T-helper 2 cell (primary cell): Measurements from ENCODE around the gene CDK2.
"Not testable (repeated sequence)": the region's sequence is repeated elsewhere in the genome, so short reads cannot be mapped to it uniquely, and the experiment has no call there.

Experiments
- DNase-seq, 5 experiments: peaks; one replicate each; pipeline versions ENCODE4 v3.0.0 to v3.0.0-alpha.2; 2012 to 2022

Gene CDK2

DNA sequence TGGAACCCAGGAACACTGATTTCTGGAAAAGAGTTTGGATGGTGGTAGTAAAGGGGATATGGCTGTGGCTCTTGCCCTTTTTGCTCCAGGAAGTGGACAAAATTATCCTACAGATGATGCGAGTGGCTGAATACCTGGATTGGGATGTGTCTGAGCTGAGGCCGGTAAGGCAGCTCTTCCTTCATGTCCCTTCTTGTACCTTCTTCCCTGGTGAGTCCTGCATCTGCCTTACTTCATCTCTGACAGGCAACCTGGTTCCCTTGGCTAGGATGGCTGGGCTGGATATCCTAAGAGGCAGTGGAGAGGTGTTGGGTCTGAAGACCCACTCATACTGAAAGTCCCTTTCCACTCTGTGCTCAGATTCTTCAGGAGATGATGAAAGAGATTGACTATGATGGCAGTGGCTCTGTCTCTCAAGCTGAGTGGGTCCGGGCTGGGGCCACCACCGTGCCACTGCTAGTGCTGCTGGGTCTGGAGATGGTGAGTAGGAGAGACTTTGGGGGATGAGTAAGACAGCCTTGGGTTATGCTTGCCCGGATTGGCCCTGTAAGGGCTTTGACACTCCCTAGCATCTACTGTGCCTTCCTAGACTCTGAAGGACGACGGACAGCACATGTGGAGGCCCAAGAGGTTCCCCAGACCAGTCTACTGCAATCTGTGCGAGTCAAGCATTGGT is 27.7 kb upstream of the CDK2 start:
- DNase-seq, result no peak

GRCh38 chr12:55940065-55940732 is 26.4 kb upstream of the CDK2 start:
- peak; percentile 44 to 82 (median 75) for DNase-seq

DNA sequence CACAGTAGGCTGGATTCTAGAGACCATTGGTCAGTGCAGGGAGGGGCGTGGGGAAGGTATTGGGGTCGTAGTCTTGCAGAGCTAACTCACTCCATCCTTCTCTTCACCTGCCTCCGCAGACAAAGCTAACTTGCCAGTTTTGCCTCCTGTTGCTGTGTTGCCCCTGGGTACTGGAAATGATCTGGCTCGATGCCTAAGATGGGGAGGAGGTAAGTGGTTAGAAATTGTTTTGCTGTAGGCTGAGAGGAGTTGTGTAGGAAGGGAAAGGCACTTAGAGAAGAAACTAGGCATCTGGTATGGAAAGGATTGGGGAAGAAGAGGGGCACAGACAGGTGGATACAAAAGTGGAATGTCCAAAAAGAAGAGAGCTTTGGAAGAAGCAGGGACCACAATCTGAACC is 24.6 kb upstream of the CDK2 start:
- no peak for DNase-seq

GRCh38 chr12:55942577-55943136 is 24.0 kb upstream of the CDK2 start:
- DNase-seq, result no peak

DNA sequence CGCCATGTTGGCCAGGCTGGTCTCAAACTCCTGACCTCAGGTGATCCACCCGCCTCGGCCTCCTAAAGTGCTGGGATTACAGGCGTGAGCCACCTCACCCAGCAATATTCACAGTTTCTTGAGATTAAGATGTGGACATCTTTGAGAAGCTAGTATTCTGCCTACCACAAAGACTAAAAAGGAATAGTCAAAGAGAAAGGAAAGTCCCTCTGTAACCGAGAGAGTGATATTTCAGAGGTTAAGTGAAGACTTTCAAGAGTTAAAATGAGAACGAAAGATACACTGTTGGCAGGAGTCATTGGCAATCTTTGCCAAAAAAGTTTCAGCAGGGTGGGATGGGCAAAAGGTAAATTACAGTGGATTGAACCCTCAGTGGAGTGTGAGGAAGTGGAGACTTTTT is 20.1 kb upstream of the CDK2 start:
- peak in 1 of 5 experiments; percentile 22 for DNase-seq

GRCh38 chr12:55955344-55955743 is 11.3 kb upstream of the CDK2 start:
- no peak for DNase-seq

DNA sequence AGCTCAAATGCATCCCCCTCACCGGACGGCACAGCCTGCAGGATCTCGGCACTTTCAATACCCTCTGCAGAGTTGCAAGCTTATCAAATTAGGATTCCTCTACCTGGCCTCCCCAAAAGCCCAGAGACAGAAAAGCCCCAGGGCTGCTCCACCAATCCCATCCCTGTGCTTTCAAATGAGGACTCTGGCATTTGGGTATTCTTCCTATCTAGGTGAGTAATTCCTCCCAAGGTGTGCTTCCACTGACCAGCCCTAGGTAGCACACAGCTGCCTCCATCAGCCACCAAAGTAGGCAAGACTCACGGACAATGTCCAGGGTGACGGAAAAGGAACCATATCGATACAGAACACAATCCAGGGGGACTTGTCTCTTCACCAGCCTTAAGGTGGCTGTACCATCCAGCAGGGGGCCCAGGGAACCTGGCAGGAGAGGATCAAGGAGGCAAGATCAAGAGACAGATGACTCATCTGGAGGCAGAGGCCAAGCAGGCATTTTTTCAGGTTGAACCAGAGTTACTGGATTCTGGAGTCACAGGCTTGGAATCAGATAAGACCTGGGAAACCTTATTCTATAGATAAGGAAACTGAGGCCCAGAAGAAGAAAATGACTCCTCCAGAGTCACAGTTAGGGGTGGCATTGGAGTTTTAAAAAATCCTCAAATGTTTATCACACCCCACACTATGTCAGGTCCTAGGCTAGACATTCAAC is 10.7 kb upstream of the CDK2 start:
- DNase-seq, result peak in 3 of 5 experiments; percentile 22 to 36 (median 36)

- no peak for DNase-seq
Observed at GRCh38 chr12:55957106-55957859, 9.3 kb upstream of the CDK2 start.

GRCh38 chr12:55963760-55964159 is 2.9 kb upstream of the CDK2 start:
- no peak for DNase-seq

DNA sequence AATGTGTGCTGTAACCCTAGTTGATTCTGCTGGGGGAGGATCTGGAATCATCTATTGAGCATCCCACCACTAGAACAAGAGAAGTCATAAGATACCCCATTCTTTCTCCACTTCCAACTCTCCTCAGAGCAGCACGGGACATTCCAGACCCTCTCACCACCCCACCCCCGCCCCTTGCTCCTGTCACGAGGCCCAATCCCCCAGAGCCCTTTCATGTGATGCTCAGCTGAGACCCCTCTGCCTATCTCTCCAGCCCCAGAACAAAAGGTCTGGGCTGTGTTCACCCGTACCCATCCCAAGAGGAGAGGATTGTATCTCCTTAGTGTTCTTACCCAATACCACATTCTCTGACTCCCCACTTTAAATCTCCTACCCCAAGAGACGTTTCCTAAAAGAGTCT is 1.4 kb upstream of the CDK2 start:
- DNase-seq, result no peak

DNA sequence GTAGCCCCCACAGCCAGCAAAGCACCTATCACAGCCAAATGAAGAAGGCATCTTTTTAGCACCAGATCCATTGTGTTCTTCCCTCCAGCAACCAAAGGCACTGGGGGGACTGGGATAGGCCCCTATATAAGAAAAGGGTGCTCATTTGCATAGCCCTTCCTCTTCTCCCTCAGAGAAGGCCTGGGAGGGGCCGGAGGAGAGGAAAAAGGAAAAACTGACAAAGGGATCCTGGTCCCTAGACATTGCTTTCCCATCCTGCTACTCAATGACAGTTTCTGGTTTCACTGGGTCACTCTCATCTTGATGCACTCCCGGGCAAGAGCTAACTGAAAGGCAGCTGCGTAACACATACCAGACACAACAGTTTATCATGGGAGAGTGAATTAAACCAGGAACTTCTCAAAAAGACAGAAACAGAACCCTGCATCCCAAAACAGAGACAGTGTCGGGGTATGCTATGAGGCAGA is 656 bp upstream of the CDK2 start, which contains the start of gene PMEL:
PMEL (minus strand) TSS at position 102 of the 467 bp plus-strand sequence; CDS start at position 71, 31 bp downstream.
- DNase-seq, result no peak

DNA sequence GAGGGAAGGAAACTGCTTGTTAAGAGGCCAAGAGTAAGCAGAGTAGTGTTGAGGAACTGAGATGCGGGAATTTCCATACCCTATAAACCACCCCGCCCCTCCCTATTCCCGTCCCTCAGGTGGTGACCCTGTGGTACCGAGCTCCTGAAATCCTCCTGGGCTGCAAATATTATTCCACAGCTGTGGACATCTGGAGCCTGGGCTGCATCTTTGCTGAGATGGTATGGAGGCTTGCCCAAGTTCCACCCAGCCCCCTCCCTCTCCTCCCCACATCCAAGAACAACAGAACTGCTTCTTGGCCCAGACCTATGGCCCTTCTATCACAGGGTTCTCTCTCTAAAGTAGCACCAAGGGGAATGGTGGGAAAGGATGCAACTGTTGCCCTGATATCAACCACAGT is 2.7 kb downstream of the CDK2 start:
- DNase-seq, result no peak

- no peak for DNase-seq
Observed at GRCh38 chr12:55970775-55971174, 4.1 kb downstream of the CDK2 start.

DNA sequence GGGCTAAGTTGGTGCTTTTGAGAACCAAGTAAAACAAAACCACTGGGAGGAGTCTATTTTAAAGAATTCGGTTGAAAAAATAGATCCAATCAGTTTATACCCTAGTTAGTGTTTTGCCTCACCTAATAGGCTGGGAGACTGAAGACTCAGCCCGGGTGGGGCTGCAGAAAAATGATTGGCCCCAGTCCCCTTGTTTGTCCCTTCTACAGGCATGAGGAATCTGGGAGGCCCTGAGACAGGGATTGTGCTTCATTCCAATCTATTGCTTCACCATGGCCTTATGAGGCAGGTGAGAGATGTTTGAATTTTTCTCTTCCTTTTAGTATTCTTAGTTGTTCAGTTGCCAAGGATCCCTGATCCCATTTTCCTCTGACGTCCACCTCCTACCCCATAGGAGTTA is 5.4 kb downstream of the CDK2 start:
- DNase-seq, result peak in 1 of 5 experiments; percentile 23

DNA sequence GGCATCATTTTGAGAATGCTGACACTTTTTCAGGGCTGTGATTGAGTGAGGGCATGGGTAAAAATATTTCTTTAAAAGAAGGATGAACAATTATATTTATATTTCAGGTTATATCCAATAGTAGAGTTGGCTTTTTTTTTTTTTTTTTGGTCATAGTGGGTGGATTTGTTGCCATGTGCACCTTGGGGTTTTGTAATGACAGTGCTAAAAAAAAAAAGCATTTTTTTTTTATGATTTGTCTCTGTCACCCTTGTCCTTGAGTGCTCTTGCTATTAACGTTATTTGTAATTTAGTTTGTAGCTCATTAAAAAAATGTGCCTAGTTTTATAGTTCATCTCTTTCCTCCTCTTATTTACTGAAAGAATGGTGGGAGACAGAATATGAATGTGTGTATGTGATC is 5.8 kb downstream of the CDK2 start:
- no peak for DNase-seq

GRCh38 chr12:55972911-55973598 is 6.4 kb downstream of the CDK2 start:
- peak in 1 of 5 experiments; percentile 80 for DNase-seq

- DNase-seq, result peak; percentile 87 to 100 (median 97)
Observed at GRCh38 chr12:55973599-55974307, 7.1 kb downstream of the CDK2 start, which contains the start of gene RAB5B. TSS of gene RAB5B (plus strand) at chr12:55974078. CDS start at chr12:55986961, 12,883 bp downstream.

DNA sequence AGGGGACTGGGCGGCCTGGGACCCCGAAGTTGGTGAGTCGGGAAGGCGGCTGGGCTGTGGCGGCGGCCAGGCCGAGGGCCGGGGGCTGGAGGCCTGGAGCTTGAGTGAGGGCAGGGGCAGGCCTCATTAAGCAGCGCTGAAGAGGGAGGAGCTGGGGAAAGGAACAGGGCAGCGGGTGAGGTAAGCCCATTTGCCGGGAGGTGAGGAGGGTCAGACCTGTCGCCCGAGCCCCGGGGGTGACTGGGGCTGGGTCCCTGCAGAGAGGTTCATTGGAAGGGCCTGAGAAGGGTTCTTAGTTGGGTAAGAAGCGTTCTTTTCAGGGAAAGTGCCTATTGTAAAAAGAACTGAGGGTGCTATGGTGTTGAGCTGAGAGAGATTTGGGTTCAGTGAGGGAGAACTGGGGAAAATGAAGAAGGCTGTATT is 7.7 kb downstream of the CDK2 start:
- peak in 2 of 5 experiments; percentile 32 to 57 for DNase-seq

GRCh38 chr12:55978393-55978792 is 11.8 kb downstream of the CDK2 start:
- no peak for DNase-seq

DNA sequence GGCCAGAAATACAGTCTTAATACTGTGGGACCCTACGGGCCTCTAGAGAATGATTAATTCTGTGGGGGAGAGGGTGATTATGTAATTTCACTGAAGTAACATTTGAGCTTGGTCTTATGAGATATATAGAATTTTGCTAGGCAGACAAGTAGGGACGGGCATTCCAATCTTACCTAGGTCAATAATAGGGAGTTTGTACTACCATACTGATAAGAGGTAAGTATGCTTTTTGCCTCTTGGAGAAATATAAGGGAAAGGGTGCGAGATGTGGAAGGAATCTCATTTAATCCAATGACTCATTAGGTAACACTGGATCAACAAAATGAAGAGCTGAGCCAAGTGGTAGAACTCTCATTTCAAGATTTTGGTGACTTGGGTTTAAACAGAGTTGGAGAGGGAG is 12.4 kb downstream of the CDK2 start:
- DNase-seq, result no peak

DNA sequence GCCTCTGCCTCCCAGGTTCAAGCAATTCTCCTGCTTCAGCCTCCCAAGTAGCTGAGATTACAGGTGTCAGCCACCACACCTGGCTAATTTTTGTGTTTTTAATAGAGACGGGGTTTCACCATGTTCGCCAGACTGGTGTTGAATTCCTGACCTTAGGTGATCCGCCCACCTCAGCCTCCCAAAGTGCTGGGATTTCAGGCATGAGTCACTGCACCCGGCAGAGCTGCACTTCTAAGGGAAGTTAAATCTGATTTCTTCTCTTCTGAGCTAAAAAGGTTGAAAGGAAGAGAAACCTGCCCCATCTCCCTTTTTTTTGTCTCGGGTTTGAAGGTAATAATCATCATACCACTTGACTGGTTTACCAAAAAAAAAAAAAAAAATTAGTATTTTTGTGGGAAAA is 15.3 kb downstream of the CDK2 start:
- DNase-seq, result not testable (repeated sequence)
